ENCODE data around the gene DTNA.
"Not testable (repeated sequence)": the region's sequence is repeated elsewhere in the genome, so short reads cannot be mapped to it uniquely, and the experiment has no call there.

Gene DTNA

GRCh38 chr18:34911661-34912384 lies 201.7 kb downstream of the DTNA start:
- peak; percentile 94 for DNase-seq

GRCh38 chr18:34913837-34914661 lies 204.0 kb downstream of the DTNA start:
- DNase-seq = peak; percentile 53

- no peak for DNase-seq
Measured at GRCh38 chr18:34915046-34915445, 204.9 kb downstream of the DTNA start.

GRCh38 chr18:34916539-34916938 lies 206.4 kb downstream of the DTNA start:
- not testable (repeated sequence) for DNase-seq

- no peak for DNase-seq
Measured at GRCh38 chr18:34918856-34919255, 208.8 kb downstream of the DTNA start.

GRCh38 chr18:34921226-34921625 lies 211.1 kb downstream of the DTNA start:
- DNase-seq = no peak

- no peak for DNase-seq
Measured at GRCh38 chr18:34921811-34922385, 211.8 kb downstream of the DTNA start.

- DNase-seq = not testable (repeated sequence)
Measured at GRCh38 chr18:34922594-34922993, 212.5 kb downstream of the DTNA start.

- no peak for DNase-seq
Measured at GRCh38 chr18:34923911-34924310, 213.8 kb downstream of the DTNA start.

GRCh38 chr18:34926683-34927082 lies 216.6 kb downstream of the DTNA start:
- no peak for DNase-seq

GRCh38 chr18:34928088-34928753 lies 218.1 kb downstream of the DTNA start:
- DNase-seq = no peak

- no peak for DNase-seq
Measured at GRCh38 chr18:34928754-34929335, 218.7 kb downstream of the DTNA start.

- peak; percentile 85 for DNase-seq
Measured at GRCh38 chr18:34929336-34929780, 219.3 kb downstream of the DTNA start.

GRCh38 chr18:34932363-34932762 lies 222.3 kb downstream of the DTNA start:
- DNase-seq = no peak

- DNase-seq = no peak
Measured at GRCh38 chr18:34932792-34933466, 222.8 kb downstream of the DTNA start.

- DNase-seq = no peak
Measured at GRCh38 chr18:34933909-34934661, 224.0 kb downstream of the DTNA start.

GRCh38 chr18:34936772-34937171 lies 226.7 kb downstream of the DTNA start:
- no peak for DNase-seq

GRCh38 chr18:34938090-34938489 lies 228.0 kb downstream of the DTNA start:
- DNase-seq = no peak

Measured in EL (cell line).